ENCODE measurements around the gene RNF141.

The RNF141 gene

GRCh38 chr11:10581481-10582019 lies 40.6 kb upstream of the RNF141 start:
- TF ChIP-seq, protein P1, sequence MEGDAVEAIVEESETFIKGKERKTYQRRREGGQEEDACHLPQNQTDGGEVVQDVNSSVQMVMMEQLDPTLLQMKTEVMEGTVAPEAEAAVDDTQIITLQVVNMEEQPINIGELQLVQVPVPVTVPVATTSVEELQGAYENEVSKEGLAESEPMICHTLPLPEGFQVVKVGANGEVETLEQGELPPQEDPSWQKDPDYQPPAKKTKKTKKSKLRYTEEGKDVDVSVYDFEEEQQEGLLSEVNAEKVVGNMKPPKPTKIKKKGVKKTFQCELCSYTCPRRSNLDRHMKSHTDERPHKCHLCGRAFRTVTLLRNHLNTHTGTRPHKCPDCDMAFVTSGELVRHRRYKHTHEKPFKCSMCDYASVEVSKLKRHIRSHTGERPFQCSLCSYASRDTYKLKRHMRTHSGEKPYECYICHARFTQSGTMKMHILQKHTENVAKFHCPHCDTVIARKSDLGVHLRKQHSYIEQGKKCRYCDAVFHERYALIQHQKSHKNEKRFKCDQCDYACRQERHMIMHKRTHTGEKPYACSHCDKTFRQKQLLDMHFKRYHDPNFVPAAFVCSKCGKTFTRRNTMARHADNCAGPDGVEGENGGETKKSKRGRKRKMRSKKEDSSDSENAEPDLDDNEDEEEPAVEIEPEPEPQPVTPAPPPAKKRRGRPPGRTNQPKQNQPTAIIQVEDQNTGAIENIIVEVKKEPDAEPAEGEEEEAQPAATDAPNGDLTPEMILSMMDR (conservative IDR thresholded peaks at IDR 0.05; ENCODE audit: control insufficient read depth, insufficient read depth, low read depth, low read length): no peak
- DNase-seq (ENCODE audit: low read depth): peak; percentile 44
- H3K4me3 ChIP-seq (ENCODE audit: control insufficient read depth, low read depth, low read length): no peak overlapping the region

- no peak for DNase-seq (ENCODE audit: low read depth)
- TF ChIP-seq, protein P1 (conservative IDR thresholded peaks at IDR 0.05; ENCODE audit: control insufficient read depth, insufficient read depth, low read depth, low read length): no peak
- H3K4me3 ChIP-seq (ENCODE audit: control insufficient read depth, low read depth, low read length): no peak overlapping the region
Measured at GRCh38 chr11:10580623-10581022, 39.6 kb upstream of the RNF141 start.

- no peak for DNase-seq (ENCODE audit: low read depth)
- H3K4me3 ChIP-seq (ENCODE audit: control insufficient read depth, low read depth, low read length): no peak overlapping the region
- TF ChIP-seq, protein P1 (conservative IDR thresholded peaks at IDR 0.05; ENCODE audit: control insufficient read depth, insufficient read depth, low read depth, low read length): no peak
Measured at GRCh38 chr11:10579700-10580099, 38.7 kb upstream of the RNF141 start.

DNA sequence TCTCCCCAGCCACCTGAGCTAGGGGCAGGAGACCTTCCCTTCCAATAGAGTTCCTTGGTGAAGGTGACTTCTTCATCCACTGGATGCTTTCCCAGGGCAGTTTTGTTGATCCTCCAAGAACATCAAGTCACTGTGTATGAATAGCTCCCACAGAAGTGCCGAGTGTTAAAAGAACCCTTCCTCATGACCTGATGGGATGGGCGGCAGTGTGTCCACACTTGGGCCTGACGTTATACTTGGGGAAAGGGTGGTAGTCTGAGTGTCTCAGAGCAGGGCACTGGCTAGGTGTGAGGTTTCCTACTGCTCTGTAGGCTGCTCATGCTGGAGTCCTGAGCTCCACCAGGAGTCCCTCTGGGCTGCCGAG lies 35.0 kb upstream of the RNF141 start:
- H3K4me3 ChIP-seq (ENCODE audit: control insufficient read depth, low read depth, low read length): no peak overlapping the region
- DNase-seq (ENCODE audit: low read depth): no peak
- TF ChIP-seq, protein P1 (conservative IDR thresholded peaks at IDR 0.05; ENCODE audit: control insufficient read depth, insufficient read depth, low read depth, low read length): no peak

DNA sequence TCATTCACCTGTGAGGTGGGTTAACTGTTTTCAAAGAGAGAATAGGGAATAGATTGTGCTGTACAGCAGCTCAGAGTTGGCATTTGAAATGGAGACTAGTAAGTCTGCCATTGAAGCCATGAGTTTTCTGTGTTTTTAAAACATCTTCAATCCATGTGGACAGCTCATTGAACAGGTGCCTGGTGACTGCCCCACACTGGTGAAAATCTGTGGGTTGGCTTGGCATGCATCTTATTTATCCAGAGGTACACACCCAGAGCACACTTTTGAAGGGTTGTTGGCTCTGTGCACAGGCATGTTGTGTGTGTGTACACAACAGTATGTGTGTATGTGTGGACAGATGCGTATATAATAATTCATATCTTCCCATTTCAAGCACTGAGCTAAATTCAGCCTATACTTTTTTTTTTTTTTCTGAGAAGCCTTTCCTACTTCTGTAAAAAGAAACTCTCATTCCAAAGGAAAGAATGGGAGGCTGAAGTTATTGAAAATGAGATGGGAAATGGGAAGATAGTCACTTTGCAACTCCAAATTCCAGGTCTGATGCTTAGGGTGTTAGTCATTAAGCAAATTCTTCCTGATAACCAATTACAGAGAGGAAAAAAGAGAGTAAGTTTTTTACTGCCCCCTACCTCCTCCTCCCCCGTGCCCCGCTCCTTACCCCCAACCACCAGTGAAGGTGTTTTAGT lies 34.5 kb upstream of the RNF141 start:
- TF ChIP-seq, protein P1 (conservative IDR thresholded peaks at IDR 0.05; ENCODE audit: control insufficient read depth, insufficient read depth, low read depth, low read length): no peak
- no peak for DNase-seq (ENCODE audit: low read depth)
- H3K4me3 ChIP-seq (ENCODE audit: control insufficient read depth, low read depth, low read length): no peak overlapping the region

DNA sequence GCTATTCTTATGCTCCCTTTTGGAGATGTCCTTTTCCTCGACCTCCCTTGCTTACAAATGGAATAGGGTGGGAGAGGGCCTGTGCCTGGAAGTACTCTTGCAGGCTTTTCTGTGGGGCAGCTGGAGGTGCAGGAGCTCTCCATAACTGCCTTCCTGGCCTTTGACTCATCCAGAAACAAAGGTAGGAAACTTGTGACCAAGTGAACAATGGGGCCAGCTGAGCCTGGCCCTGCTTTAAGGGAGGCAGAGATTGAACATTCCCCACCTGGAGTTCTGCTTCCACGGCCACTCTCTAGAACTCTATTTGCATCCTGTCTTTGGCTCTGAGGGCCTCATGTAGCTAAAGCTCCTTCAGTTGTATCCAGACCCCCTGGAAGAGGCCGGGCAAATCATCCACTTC lies 32.6 kb upstream of the RNF141 start:
- H3K4me3 ChIP-seq (ENCODE audit: control insufficient read depth, low read depth, low read length): no peak overlapping the region
- TF ChIP-seq, protein P1 (conservative IDR thresholded peaks at IDR 0.05; ENCODE audit: control insufficient read depth, insufficient read depth, low read depth, low read length): no peak
- no peak for DNase-seq (ENCODE audit: low read depth)
